GM21381 (cell line): Measurements from ENCODE around the gene ADGRV1.
"Not testable (repeated sequence)": the region's sequence is repeated elsewhere in the genome, so short reads cannot be mapped to it uniquely, and the experiment has no call there.

Source experiments
- ATAC-seq: cut with Tn5 transposase; IDR thresholded peaks from one replicate; pipeline ENCODE4 v1.9.1; 2021; ENCODE audit warnings: mild to moderate bottlenecking, moderate library complexity; ENCODE audit not compliant: unreplicated experiment

ADGRV1 gene

DNA sequence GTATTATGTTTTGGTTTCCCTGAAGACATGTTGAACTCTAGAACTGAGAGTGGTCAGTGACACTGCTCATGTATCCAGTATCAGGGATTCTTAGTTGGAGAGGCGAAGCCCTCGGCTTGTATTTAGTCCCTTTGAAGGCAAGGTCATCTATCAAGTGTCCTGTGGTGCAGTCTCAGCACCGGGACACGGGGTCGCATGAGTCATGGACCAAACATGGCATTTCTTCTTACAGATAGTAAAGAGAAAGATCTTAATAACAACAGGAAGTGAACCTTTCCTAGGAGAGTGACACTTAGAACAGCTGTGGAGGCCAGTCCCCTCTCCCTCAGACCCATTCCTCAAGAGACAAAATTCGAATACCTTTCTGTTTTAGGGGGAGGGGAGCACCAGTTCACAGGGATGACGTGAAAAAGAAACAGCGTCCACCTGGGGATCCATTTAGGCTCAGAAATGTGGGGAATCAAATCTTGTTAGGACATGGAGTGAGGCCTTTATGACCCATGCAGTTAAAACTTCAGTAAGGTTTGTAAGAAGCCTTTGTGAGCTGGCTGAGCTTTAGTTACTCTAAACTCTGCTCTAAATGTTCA lies 86.5 kb downstream of the ADGRV1 start:
- ATAC-seq, result no peak

DNA sequence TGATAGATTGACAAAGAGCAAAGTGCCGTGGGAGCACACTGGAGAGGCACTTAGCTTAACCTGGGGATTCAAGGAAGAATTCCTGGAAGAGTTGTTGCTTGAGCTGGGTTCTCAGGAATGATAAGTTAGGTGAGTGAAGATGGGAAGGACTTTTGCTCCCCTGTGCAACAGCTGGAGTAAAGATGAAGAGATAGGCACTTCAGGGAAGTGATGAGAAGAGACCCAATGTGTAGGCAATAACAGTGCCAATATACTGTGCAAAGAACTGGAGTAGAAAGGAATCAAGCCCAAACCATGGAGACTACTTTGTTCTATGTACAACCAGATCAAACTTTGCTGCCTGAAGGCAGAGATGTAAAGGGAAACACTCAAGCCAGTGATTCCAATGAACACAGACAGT lies 92.2 kb downstream of the ADGRV1 start:
- no peak for ATAC-seq

DNA sequence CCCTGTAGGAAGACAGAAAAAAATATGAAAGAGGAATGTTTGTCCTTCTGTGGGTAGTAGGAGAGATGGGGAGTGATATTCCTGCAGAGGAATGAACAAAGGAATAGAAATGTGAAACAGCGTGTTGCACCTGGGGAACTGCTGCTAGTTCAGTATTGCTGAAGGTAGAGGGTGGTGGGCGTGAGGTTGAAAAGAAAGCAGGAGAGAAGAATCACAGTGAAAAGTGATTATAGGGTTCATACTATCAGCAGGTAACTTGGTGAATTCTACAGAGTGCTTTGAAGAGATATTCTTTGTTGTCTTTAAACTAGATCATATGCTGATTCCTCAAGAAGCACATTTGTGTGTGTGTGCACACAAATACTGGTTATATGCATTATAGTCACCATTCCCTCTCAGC lies 95.6 kb downstream of the ADGRV1 start:
- ATAC-seq, result no peak

DNA sequence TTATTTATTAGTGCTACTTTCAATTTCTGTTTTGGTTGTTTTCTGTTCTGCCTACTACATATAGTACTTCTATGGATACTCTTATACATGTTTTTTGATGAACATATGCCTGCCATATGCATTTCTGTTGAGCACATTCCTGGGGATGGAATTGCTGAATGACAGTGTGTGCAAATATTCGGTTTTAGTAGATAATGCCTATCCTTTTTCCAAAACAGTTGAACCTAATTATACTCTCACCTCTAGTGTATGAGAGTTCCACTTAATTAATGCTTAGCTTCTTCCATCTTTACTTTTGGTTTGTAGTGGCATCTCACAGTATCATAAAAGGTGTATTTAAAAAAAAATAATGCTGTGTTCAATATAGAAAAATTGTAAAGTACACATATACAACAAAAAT lies 96.8 kb downstream of the ADGRV1 start:
- no peak for ATAC-seq

DNA sequence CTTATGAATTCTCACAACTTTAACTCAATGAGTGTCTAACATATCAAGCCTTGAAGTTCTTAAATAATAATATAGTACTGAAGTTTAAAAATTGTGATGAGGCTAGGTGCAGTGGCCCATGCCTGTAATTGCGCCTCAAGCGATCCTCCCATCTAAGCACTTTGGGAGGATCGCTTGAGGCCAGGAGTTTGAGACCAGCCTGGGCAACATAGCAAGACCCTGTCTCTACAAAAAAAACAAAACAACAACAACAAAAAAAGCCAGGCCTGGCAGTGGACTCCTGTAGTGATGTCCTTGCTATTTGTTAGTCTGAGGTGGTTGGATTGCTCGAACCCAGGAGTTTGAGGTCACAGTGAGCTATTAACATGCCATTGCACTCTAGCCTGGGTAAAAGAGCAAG lies 98.4 kb downstream of the ADGRV1 start:
- no peak for ATAC-seq

DNA sequence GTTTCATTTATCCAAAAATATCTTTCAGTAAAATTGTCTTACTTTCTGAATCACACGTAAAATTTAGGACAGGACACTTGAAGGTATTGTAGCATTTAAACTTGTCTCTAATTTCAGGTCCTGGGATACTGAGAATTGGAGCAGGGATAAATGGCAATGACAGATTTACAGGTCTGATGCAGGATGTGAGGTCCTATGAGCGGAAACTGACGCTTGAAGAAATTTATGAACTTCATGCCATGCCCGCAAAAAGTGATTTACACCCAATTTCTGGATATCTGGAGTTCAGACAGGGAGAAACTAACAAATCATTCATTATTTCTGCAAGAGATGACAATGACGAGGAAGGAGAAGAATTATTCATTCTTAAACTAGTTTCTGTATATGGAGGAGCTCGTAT lies 99.2 kb downstream of the ADGRV1 start:
- no peak for ATAC-seq

DNA sequence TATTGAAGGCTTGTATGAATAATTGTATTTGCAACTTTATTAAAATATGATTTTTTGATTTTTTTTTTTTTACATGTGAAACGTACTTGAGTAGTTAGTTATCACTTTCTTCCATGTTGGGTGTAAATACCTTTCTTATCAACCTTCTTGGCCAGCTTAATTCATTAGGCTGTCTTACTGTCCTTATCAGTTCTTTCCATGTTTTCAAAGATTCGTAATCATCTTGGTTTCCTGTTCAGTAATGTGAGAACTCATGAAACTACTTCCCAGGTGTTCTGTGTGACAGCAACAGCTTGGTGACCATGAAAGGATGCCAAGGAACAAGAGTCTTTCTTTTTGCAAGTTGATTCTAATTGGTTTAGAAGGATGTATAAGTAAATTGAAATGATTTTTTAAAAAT lies 100.0 kb downstream of the ADGRV1 start:
- no peak for ATAC-seq

DNA sequence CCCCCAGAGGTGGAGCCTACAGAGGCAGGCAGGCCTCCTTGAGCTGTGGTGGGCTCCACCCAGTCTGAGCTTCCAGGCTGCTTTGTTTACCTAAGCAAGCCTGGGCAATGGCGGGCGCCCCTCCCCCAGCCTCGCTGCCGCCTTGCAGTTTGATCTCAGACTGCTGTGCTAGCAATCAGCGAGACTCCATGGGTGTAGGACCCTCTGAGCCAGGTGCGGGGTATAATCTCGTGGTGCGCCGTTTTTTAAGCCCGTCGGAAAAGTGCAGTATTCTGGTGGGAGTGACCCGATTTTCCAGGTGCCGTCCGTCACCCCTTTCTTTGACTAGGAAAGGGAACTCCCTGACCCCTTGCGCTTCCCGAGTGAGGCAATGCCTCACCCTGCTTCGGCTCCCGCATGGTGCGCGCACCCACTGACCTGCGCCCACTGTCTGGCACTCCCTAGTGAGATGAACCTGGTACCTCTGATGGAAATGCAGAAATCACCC lies 109.5 kb downstream of the ADGRV1 start:
- not testable (repeated sequence) for ATAC-seq

DNA sequence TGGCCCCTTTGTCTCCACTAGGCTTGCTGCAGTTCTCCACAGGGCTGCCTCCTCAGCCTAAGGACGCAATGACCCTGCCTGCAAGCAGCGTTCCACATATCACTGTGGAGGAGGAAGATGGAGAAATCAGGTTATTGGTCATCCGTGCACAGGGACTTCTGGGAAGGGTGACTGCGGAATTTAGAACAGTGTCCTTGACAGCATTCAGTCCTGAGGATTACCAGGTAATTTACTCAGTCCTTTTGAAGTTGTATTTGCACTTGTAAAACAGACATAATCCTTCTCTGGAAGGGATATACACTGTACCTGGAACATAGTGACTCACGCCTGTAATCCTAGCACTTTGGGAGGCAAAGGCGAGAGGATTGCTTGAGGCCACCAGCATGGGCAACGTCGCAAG lies 116.6 kb downstream of the ADGRV1 start:
- no peak for ATAC-seq

DNA sequence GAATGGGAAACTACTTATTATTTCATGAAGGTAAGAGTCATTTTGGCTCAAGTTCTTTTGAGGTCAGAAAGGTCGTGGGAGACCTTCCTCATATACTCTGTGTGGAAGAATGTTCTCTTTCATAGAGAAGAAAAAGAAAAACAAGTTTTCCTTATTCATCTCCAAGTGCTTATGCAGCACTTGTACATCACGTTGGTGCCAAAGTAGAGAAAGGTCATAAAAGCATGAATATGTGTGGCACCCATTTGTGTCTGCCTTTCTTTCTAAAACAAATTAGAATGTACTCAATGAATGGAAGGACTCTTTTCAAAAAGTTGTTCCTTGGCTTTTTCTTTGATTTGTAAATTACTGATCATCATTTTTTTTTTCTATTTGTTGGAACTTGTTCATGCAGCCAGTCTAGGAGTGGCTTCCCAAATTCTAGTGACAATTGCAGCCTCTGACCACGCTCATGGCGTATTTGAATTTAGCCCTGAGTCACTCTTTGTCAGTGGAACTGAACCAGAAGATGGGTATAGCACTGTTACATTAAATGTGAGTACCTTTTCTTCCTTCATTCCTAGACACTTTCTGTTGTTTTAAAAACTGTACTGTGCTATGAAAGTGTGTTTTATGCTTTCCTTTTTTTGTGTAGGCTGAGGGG lies 122.4 kb downstream of the ADGRV1 start:
- no peak for ATAC-seq

DNA sequence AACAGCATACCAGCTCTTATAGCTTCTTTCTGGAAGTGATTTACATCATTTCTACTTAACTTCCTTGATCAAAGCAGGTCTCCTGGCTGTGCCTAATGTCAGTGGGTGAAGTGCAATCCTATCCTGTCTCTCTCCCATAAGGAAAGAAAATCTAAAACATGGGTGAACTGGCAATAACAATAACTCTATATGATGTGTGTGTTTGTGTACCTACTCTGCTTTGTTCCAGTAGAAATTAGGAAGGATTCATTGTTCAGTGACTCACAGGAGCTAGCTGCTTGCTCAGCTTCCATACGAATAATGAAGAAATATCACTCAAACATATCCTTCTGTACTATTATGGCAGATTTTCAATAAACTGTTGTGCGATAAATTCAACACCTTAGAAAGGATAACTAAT lies 123.7 kb downstream of the ADGRV1 start:
- no peak for ATAC-seq

DNA sequence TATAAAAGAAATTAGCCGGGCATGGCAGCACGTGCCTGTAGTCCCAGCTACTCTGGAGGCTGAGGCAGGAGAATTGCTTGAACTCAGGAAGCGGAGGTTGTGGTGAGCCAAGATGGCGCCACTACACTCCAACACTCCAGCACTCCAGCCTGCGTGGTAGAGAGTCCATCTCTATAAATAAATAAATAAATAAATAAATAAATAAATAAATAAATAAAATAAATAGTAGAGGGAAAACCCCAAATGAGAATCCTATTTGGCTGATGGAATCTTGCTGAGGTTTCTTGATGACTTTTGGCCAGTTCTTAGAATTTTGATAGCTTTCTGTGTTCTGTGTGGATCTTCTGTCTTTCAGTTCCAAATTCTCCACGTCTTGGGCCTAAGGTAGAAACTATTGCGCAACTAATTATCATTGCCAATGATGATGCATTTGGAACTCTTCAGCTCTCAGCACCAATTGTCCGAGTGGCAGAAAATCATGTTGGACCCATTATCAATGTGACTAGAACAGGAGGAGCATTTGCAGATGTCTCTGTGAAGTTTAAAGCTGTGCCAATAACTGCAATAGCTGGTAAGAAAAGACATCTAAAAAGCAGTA lies 126.9 kb downstream of the ADGRV1 start:
- no peak for ATAC-seq

DNA sequence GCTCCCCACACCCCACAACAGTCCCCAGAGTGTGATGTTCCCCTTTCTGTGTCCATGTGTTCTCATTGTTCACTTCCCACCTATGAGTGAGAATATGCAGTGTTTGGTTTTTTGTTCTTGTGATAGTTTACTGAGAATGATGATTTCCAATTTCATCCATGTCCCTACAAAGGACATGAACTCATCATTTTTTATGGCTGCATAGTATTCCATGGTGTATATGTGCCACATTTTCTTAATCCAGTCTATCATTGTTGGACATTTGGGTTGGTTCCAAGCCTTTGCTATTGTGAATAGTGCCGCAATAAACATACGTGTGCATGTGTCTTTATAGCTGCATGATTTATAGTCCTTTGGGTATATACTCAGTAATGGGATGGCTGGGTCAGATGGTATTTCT lies 127.8 kb downstream of the ADGRV1 start:
- ATAC-seq, result not testable (repeated sequence)

DNA sequence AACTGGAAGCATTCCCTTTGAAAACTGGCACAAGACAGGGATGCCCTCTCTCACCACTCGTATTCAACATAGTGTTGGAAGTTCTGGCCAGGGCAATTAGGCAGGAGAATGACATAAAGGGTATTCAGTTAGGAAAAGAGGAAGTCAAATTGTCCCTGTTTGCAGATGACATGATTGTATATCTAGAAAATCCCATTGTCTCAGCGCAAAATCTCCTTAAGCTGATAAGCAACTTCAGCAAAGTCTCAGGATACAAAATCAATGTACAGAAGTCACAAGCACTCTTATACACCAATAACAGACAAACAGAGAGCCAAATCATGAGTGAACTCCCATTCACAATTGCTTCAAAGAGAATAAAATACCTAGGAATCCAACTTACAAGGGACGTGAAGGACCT lies 128.9 kb downstream of the ADGRV1 start:
- ATAC-seq, result not testable (repeated sequence)

DNA sequence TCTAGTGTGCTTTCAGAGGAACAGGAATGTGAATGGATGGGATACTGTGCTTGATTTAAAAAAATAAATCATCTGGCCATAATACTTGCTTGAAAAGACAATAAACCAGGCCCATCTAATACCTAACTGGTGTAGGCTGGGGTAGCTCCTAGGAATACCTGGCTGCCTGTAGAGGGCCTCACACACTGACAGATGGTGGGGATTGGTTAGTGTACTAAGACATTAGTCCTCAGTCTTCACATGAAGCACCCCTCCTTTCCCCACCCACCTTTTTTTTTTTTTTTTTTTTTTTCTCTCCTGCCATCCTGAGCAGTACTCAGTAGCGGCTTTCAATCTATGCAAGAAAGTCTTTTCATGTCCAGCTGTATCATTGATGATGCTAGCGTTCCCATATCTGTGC lies 130.5 kb downstream of the ADGRV1 start:
- ATAC-seq, result no peak

DNA sequence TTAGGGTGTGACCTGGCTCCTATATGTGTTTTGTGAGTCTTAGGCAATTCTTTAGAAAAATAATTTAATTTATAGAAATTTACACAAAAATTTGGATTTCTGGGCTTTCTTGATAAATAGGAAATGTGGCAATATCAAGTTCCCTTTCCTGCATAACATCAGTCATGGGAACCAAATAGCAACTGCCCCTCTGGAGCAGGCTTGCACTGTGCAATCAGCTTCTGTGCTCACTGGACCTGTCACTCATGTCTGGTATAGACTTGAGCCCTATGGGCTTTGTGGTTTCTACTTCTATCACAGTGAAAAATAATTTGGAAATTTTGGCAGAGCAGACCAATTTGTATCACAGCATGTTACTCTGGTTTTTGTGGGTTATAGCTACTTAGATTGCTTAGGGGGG lies 131.7 kb downstream of the ADGRV1 start:
- no peak for ATAC-seq

DNA sequence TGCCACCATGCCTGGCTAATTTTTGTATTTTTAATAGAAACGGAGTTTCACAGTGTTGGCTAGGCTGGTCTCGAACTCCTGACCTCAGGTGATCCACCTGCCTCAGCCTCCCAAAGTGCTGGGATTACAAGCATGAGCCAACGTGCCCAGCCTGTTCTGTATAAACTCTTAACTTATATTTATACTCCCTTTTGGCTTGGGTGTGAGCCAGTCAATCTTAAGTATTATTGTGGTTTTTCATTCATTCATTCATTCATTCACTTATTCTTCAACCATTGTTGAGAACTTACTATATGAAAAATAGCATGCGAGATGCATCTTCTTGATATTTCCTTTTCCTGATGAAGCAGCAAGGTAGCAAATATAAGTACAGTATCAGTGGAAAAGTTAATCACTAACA lies 132.9 kb downstream of the ADGRV1 start:
- no peak for ATAC-seq

DNA sequence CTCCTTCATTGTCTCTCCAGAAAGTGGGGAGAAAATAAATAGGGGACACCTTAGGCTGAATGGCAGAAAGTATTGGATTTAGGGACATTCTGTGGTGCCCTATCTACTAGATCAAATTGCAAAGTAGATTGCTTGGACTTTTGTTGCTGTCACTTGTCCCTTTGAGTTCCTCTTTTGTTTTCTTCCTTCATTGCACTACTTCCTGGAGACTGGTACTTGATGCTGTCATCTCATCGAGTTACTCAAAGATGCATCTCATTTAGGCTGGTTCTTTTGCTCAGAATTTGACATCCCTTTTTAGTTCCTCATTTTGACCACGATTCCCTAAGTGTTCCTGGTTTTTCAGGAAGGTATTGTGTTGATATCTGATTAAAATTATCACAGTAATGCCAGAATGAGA lies 137.6 kb downstream of the ADGRV1 start:
- ATAC-seq, result no peak

DNA sequence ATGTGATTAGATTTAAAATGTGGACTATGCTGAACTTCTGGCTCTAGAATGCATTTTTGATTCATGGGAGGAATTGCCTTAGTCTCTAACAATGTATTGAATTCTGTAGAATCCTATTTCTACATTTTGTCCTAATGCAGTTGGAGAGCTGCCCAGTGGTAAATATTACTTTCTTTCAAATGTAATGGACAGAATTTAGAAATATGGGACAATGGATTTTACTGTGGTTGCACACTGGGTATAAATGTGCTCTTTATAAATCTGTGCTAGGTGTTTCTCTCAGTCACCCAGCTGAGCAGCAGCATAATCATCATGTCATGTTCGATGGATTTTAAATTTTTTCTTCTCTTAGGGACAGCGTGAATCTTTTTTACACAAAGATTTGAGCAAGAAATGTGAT lies 141.7 kb downstream of the ADGRV1 start:
- no peak for ATAC-seq

DNA sequence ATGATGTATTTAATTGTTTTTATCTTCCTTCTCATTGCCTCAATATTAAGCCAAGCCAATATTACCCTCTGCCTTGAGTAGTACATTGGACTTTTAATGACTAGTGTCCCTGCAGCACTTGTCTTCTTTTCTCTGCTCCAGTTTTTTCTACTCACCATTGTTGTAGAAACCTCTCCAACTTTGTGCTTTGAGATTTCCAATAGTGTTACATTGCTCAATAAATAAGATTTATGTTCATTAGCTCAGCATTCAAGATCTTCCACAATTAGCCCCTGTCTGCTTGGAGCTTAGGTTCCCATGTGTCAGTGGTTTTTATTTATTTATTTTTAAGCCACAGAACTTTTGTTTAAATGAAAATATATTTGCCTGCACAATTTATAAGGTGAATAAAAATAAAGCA lies 145.3 kb downstream of the ADGRV1 start:
- ATAC-seq, result no peak

DNA sequence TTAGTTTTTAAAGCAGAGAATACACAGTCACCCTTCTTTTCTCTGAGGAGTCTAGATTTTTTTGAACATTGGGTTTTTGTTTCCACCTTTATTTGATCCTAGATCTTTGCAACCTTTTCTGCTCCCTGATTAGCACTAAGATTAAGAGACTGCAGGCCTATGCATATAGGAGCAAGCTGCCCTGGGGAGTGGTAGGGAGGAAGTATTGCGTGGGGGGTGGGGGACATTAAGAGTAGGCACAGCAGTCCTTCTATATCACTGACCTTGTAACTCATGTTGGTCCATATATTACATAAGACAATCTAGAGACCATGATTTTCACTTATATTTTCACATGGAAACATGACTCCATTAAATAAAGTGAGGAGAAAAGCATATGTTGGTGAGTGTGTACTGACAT lies 149.1 kb downstream of the ADGRV1 start:
- no peak for ATAC-seq

DNA sequence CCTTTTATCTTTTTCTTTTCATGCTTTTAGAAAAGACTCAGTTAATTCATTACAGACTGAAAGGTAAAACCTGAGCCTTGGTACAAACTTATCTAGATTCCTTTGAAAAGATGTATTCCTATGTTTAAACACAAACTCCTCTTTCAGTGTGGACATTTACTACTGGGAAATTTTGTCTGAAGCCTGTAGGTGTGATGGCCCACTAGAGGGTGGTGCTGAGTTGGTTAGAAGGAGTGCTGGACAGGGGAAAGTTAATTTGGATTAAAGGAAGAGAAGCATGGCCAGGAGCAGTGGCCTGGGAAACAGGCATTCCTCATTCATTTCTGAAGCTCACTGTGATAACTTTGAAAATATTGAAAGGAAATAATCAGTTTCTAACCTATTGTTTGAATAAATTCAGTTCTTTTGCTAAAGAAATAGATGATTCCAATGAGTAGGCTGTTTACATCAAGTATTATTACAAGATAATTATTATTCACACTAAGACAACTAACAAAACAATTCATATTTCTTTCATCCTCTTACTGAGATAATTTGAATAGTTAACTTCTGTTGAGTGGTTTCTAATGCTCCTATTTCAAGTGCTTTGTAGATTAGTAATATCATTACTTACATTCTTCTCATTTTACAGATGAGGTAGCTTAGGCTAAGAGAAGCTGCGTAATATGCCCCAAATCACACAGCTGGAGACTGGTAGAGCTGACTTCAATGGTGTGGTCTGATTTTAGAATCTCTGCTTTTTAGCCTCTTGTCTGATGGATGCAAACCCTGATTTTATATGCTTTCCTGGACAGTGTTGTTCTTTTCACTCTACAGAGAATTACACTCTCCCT lies 150.9 kb downstream of the ADGRV1 start:
- peak; percentile 71 for ATAC-seq
